Smooth muscle cell (in vitro differentiated cells): Measurements from ENCODE around the gene MARK4. TPM values are rescaled to one million over a fixed set of nuclear protein-coding genes. Genes with fewer than 3 reads are reported as not detected.

ENCODE experiments used
- DNase-seq: peaks from one replicate; lab custom pipeline; 2025; ENCODE audit not compliant: unreplicated experiment; lab: John Stamatoyannopoulos, UW
- H2AFZ ChIP-seq: fragments of 200-600 bp; sonication (generic); 2 replicates; pipeline ENCODE4 v1.6.0; 2016; ENCODE audit warnings: antibody characterized with exemption, low read depth, mild to moderate bottlenecking
- H3F3A ChIP-seq: fragments of 200-600 bp; sonication (generic); 2 replicates; pipeline ENCODE4 v1.6.0; 2017; ENCODE audit warnings: antibody characterized with exemption, low read depth
- H3K27ac ChIP-seq: fragments of 200-600 bp; sonication (generic); 2 replicates; pipeline ENCODE4 v1.5.1; 2016; ENCODE audit warnings: low read depth, mild to moderate bottlenecking
- H3K27me3 ChIP-seq: fragments of 200-600 bp; sonication (generic); 2 replicates; pipeline ENCODE4 v1.6.1; 2016; ENCODE audit warnings: low read depth, mild to moderate bottlenecking
- H3K36me3 ChIP-seq: fragments of 200-600 bp; sonication (generic); 2 replicates; pipeline ENCODE4 v1.5.1; 2016; ENCODE audit warnings: low read depth
- H3K4me1 ChIP-seq: fragments of 200-600 bp; sonication (generic); 2 replicates; pipeline ENCODE4 v1.5.1; 2016; ENCODE audit warnings: low read depth
- H3K4me2 ChIP-seq: fragments of 200-600 bp; sonication (generic); 2 replicates; pipeline ENCODE4 v1.6.0; 2016; ENCODE audit warnings: mild to moderate bottlenecking
- H3K4me3 ChIP-seq: fragments of 200-600 bp; sonication (generic); 2 replicates; pipeline ENCODE4 v1.5.1; 2016; ENCODE audit warnings: mild to moderate bottlenecking
- H3K79me2 ChIP-seq: fragments of 200-600 bp; sonication (generic); 2 replicates; pipeline ENCODE4 v1.6.0; 2016; ENCODE audit warnings: low read depth, mild to moderate bottlenecking
- H3K9ac ChIP-seq: fragments of 200-600 bp; sonication (generic); 2 replicates; pipeline ENCODE4 v1.6.0; 2016; ENCODE audit warnings: low read depth
- H3K9me3 ChIP-seq: fragments of 200-600 bp; sonication (generic); replicated peaks from 2 replicates; pipeline ENCODE4 v1.5.1; 2016; ENCODE audit warnings: low read depth
- H4K20me1 ChIP-seq: fragments of 200-600 bp; sonication (generic); 2 replicates; pipeline ENCODE4 v1.6.0; 2016; ENCODE audit warnings: low read depth
- WGBS: methylation state at CpG from one replicate; pipeline ENCODE4 v1.1.7; 2016; ENCODE audit warnings: low lambda C conversion rate; 5-methylcytosine and 5-hydroxymethylcytosine counted together
- polyA plus RNA-seq: library from polyadenylated mRNA; unstranded; fragments of >200 nt; fragmentation: Nextera tagmentation; extraction: Ambion mirVana; gene quantifications from 2 replicates; pipeline ENCODE4 v1.2.1, GENCODE V29; 2016
- total RNA-seq: library from RNA; depleted of rRNA; stranded (reverse); fragments of >200 nt; gene quantifications from 2 replicates; pipeline ENCODE4 v1.2.3, GENCODE V29; 2014
- TF ChIP-seq, protein P1 (sequence below): fragments of 200-600 bp; sonication (generic); IDR thresholded peaks from 2 replicates; pipeline ENCODE4 v1.5.1; 2017; ENCODE audit warnings: borderline replicate concordance, mild to moderate bottlenecking, antibody characterized with exemption; ENCODE audit not compliant: insufficient read depth, poor library complexity, severe bottlenecking

MARK4 gene
- total and polyA plus RNA-seq, 2 experiments from 2014 or later, result 15.6 to 23.0 TPM

DNA sequence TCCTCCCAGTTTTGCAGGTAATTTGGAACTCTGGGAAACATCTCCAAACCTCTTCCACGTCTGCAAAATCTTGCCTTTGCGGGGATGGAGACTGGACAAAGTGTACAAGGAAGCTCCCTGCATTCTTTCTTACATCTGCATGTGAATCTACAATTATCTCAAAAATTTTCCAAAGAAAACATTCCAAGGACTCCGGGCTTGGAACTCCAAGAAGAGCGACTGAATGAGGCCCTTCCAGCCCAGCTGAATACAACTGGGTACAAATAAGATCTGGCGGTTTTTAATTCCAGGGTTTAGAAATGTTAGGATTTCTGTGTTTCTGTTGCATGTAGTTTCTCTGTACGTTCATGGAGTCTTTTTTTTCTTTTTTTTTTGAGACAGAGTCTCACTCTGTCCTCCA is 34.4 kb upstream of the MARK4 start:
- Histone ChIP-seq H3K79me2 (no peaks in the 10 kb centered on the region), H3K4me2 (no peak overlapping the region), H3F3A (no peaks in the 10 kb centered on the region), H3K27me3 (peaks cover 28% of the 10 kb centered on the region), H2AFZ (no peak overlapping the region), H3K4me3 (no peak overlapping the region), H3K9ac (no peak overlapping the region), H4K20me1 (no peaks in the 10 kb centered on the region), H3K27ac (no peak overlapping the region), H3K4me1 (no peaks in the 10 kb centered on the region), H3K36me3 (no peaks in the 10 kb centered on the region), H3K9me3 (no peaks in the 10 kb centered on the region)
- DNase-seq, result no peak
- TF ChIP-seq, protein P1, sequence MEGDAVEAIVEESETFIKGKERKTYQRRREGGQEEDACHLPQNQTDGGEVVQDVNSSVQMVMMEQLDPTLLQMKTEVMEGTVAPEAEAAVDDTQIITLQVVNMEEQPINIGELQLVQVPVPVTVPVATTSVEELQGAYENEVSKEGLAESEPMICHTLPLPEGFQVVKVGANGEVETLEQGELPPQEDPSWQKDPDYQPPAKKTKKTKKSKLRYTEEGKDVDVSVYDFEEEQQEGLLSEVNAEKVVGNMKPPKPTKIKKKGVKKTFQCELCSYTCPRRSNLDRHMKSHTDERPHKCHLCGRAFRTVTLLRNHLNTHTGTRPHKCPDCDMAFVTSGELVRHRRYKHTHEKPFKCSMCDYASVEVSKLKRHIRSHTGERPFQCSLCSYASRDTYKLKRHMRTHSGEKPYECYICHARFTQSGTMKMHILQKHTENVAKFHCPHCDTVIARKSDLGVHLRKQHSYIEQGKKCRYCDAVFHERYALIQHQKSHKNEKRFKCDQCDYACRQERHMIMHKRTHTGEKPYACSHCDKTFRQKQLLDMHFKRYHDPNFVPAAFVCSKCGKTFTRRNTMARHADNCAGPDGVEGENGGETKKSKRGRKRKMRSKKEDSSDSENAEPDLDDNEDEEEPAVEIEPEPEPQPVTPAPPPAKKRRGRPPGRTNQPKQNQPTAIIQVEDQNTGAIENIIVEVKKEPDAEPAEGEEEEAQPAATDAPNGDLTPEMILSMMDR, result no peak
- WGBS, result 73% methylated on average over 6 of the region's 6 CpGs

DNA sequence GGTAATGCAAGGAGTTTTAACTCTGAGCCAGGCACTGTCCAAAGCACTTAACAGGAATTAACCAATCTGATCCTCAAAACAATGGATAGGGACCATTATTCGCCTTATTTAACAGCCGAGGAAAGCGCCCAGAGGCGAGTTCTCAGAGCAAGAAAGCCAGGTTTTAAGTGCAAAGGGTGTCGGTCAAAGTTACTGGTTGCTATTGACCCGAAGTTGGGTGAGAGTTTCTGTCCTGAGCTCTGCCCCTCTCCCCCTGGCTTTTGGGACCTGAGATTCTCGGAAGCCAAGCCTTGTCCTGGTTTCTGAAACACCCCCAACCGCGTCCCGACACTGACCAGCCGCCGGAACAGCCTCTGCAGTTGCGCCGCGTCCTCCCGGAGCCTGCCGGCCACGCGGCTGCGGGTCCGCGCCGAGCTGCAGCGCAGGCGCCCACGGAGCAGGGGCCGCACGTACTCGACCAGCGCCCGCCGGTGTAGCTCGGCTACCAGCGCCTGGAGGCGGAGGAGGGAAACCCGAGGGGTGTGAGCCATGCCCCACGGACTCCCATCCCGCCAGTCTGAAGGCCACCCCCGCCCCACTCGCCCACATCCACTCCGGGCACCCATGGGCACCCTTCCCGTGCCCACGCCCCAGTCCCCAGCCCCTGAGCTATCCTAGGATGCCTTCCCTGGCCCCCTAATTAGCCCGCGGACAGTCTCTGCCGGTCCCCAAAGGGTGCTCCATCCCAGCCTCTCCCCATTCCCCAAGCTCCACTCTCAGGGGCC is 33.7 kb upstream of the MARK4 start:
- H3F3A ChIP-seq, result no peaks in the 10 kb centered on the region
- peaks cover 28% of the 10 kb centered on the region for H3K27me3 ChIP-seq
- H3K4me1 ChIP-seq, result no peaks in the 10 kb centered on the region
- TF ChIP-seq, protein P1, result no peak
- H2AFZ ChIP-seq, result peak overlapping the region; percentile 81
- no peak overlapping the region for H3K27ac ChIP-seq
- no peak for DNase-seq
- H3K9me3 ChIP-seq, result no peaks in the 10 kb centered on the region
- no peaks in the 10 kb centered on the region for H3K79me2 ChIP-seq
- no peaks in the 10 kb centered on the region for H4K20me1 ChIP-seq
- H3K9ac ChIP-seq, result no peak overlapping the region
- H3K4me3 ChIP-seq, result peak overlapping the region; percentile 36
- no peaks in the 10 kb centered on the region for H3K36me3 ChIP-seq
- 18% methylated on average over 25 of the region's 46 CpGs for WGBS
- H3K4me2 ChIP-seq, result peak overlapping the region; percentile 67

DNA sequence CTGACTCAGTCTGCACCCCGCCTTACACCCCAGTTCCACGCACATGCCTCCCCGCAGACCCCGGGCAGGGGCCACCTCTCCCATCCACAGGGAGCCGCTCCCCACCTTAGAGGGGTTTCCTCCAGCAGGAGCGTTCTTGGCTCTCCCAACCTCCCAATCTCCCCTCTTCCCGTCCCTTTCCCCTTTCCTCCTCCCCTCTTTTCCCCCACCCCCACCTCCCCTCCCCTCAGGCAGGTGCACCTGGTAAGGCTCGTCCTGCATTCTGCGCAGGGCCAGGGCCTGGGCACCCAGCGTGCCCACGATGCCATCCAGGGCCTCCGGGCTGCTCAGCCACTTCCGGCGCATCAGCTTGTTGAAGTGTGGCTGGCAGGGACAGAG is 33.1 kb upstream of the MARK4 start:
- TF ChIP-seq, protein P1, result no peak
- H3K4me2 ChIP-seq, result no peak overlapping the region

DNA sequence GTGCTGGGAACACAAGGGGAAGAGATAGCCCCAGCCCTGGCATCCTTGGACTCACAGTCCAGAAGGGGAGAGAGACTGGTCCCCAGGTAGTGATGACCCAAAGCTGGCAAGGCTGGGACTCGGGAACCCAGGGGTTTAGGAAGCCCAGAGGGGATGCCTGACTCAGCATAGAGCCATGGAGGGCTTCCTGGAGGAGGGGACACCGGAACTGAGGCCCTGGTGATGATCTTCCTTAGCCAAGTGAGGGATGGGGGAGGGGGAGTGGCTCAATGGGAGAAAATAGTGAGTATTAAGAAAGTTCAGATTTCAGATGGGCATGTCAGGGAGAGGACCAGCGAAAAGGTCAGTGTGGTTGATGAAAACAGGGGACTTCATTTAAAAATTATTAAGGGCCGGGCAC is 32.6 kb upstream of the MARK4 start:
- no peak for DNase-seq
- H2AFZ ChIP-seq, result no peak overlapping the region
- no peak overlapping the region for H3K27ac ChIP-seq
- H4K20me1 ChIP-seq, result no peaks in the 10 kb centered on the region
- no peaks in the 10 kb centered on the region for H3K36me3 ChIP-seq
- no peaks in the 10 kb centered on the region for H3K79me2 ChIP-seq
- no peaks in the 10 kb centered on the region for H3K9me3 ChIP-seq
- H3K9ac ChIP-seq, result no peak overlapping the region
- no peak overlapping the region for H3K4me2 ChIP-seq
- no peaks in the 10 kb centered on the region for H3F3A ChIP-seq
- H3K27me3 ChIP-seq, result peaks cover 28% of the 10 kb centered on the region
- H3K4me3 ChIP-seq, result no peak overlapping the region
- H3K4me1 ChIP-seq, result no peaks in the 10 kb centered on the region
- 67% methylated on average over 4 of the region's 4 CpGs for WGBS
- TF ChIP-seq, protein P1, result no peak

More for the DNA sequence above, 33.1 kb upstream of the MARK4 start:
- H4K20me1 ChIP-seq, result no peaks in the 10 kb centered on the region
- no peak overlapping the region for H3K9ac ChIP-seq
- H3K4me1 ChIP-seq, result no peaks in the 10 kb centered on the region
- peaks cover 28% of the 10 kb centered on the region for H3K27me3 ChIP-seq
- no peaks in the 10 kb centered on the region for H3K36me3 ChIP-seq
- H3K79me2 ChIP-seq, result no peaks in the 10 kb centered on the region
- H2AFZ ChIP-seq, result no peak overlapping the region
- no peak overlapping the region for H3K27ac ChIP-seq
- no peak for DNase-seq
- no peak overlapping the region for H3K4me3 ChIP-seq
- no peaks in the 10 kb centered on the region for H3F3A ChIP-seq
- no peaks in the 10 kb centered on the region for H3K9me3 ChIP-seq
- 65% methylated on average over 10 of the region's 14 CpGs for WGBS
